ENCODE data around the gene SH2D5.

SH2D5 gene

GRCh38 chr1:20670936-20671335 lies 61.6 kb downstream of the SH2D5 start:
- Histone ChIP-seq H3K9me3 (no peaks in the 10 kb centered on the region), H3K4me1 (ENCODE audit: control insufficient read depth in 1 of 2, insufficient read depth in 1 of 2, low read depth in 1 of 2, low read length in 1 of 2) (no peaks in the 10 kb centered on the region), H3K27me3 (no peaks in the 10 kb centered on the region), H3K36me3 (no peaks in the 10 kb centered on the region), H3K27ac (no peak overlapping the region), H3K4me3 (ENCODE audit: low read depth in 1 of 2, low read length in 1 of 2) (no peak overlapping the region)
- no peak for TF ChIP-seq CTCF (IDR thresholded peaks at IDR 0.05)

All from neutrophil (primary cell).